ENCODE results near the gene ZNF148.

Gene ZNF148

DNA sequence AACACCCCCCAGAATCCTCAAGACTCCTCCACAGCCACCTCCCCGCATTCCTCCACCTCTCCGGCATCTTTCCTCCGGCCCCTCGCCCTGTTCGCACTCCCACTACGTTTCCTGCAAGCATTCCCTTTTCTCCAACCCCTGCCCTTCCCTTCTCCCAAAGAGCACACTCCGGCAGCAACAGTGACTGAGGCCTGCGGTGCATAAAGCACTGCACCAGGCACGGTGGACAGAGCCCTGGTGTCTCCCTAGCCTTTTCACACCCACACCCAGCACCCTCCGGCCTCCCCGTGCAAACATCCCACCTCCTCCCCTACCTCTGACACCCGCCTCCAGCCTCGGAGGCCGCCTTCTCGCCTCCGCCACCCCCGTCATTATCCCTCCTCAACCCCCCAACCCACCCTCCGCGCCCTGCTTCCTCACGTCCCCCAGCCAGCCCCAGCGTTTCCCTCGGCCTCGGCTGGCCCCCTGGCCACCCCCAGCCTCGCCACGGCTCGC, 577 bp downstream of the ZNF148 start:
- DNase-seq (ENCODE audit: low spot score) = peak; percentile 69
- TF ChIP-seq CTCF (IDR thresholded peaks at IDR 0.05; ENCODE audit: extremely low read depth, missing control alignments) = no peak

DNA sequence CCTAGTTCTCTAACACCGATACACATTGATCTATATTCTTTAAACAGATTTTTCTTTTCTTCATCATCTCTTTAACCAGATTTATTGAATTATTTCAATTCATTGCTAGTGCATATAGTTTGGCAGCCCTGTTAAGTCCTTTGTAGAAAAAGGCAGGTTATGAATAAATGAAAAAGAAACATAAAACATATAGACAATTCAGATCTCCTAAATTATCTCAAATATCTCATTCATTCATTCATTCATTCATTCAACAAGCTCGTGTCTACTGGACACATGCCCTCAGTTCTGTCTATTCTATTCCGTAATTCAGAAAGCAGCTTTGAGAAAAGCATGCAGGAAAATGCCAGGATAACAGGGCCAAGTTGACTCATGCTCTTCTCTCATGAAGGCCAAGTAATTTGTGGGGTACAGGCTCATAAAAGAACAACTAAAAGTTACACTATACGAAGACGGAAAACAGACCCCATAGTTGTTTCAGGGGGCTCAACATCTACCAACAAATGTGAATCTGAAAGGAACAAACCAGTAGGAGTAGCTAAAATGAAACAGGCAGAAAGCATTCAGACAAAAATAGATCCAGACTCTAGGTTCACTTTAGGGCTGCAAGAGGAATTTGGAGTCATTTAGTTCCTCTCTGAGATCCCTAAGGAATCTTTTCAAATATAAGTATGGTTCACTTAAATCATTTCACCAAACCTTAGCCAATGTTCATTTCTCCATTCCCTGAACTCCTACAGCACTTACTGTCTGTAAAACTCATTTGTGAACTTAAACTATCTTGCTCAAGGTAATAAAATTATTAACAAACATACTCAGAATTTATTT, 7.5 kb downstream of the ZNF148 start:
- DNase-seq (ENCODE audit: low spot score) = no peak

GRCh38 chr3:125366132-125366531, 9.0 kb downstream of the ZNF148 start:
- no peak for TF ChIP-seq CTCF (IDR thresholded peaks at IDR 0.05; ENCODE audit: extremely low read depth, missing control alignments)
- DNase-seq (ENCODE audit: low spot score) = no peak

More for the DNA sequence above, 7.5 kb downstream of the ZNF148 start:
- no peak for TF ChIP-seq CTCF (IDR thresholded peaks at IDR 0.05; ENCODE audit: extremely low read depth, missing control alignments)

GRCh38 chr3:125359700-125360099, 15.4 kb downstream of the ZNF148 start:
- TF ChIP-seq CTCF (IDR thresholded peaks at IDR 0.05; ENCODE audit: extremely low read depth, missing control alignments) = no peak
- DNase-seq (ENCODE audit: low spot score) = no peak

GRCh38 chr3:125358923-125359322, 16.2 kb downstream of the ZNF148 start:
- DNase-seq (ENCODE audit: low spot score) = no peak
- no peak for TF ChIP-seq CTCF (IDR thresholded peaks at IDR 0.05; ENCODE audit: extremely low read depth, missing control alignments)

GRCh38 chr3:125357837-125358236, 17.3 kb downstream of the ZNF148 start:
- DNase-seq (ENCODE audit: low spot score) = no peak
- no peak for TF ChIP-seq CTCF (IDR thresholded peaks at IDR 0.05; ENCODE audit: extremely low read depth, missing control alignments)

DNA sequence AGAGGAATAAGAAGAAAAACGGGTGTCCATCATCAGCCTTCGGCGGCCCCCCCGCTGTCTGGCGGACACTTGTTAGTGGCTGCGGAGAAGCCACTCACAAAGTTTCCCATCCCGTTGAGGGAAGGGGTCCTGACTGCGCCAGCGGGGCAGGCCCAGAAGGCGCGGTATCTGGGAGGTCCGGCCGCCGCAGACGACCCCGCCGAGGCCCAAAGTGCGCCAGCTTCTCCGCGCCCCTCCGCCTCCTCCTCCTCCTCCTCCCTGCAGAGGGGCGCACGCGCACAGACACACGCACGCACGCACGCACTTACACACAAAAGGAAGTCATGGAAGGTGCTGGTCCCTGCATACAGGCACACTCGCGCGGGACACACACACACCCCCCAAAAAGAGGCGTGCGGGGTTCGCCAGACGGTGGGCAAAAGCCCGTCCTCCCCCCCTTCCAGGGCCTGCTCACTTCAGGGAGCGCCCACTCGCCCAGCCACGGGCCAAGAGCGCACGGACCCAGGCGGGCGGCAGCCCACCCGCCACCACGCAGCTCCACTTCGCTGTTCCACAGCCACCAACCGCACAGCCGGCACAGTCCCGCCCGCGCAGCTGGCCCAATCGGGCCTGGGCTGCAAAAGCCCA, 18.0 kb downstream of the ZNF148 start:
- DNase-seq (ENCODE audit: low spot score) = peak; percentile 86
- no peak for TF ChIP-seq CTCF (IDR thresholded peaks at IDR 0.05; ENCODE audit: extremely low read depth, missing control alignments)
